Psoas muscle (tissue), 8 donors: ENCODE data around the gene TMEM269. TPM values are rescaled to one million over a fixed set of nuclear protein-coding genes. Genes with fewer than 3 reads are reported as not detected.

ENCODE experiments used
- ATAC-seq, 4 donors: fragments of 200-7000 bp; cut with Tn5 transposase; one replicate each; pipeline ENCODE4 v1.9.1; 2020; ENCODE audit warnings: moderate library complexity in 3 of 4, mild to moderate bottlenecking in 2 of 4
- DNase-seq, 2 donors: peaks; one replicate each; pipeline ENCODE4 v3.0.0-alpha.2; 2020
- H3K27ac ChIP-seq: fragments of 200-600 bp; one replicate; pipeline ENCODE4 v1.8.0; 2022
- H3K27me3 ChIP-seq, 3 donors: fragments of 200-600 bp in 1 of 3; one replicate each; pipeline versions ENCODE4 v1.6.1 to v1.8.0; 2013 to 2022; ENCODE audit warnings: low read length in 2 of 3, mild to moderate bottlenecking in 2 of 3, moderate library complexity in 1 of 3; ENCODE audit not compliant: insufficient read depth in 3 of 3
- H3K36me3 ChIP-seq, 2 donors: fragments of 200-600 bp in 1 of 2; one replicate each; pipeline versions ENCODE4 v1.6.1 to v1.8.0; 2013 to 2022; ENCODE audit warnings: low read depth in 1 of 2, mild to moderate bottlenecking in 1 of 2, moderate library complexity in 1 of 2; ENCODE audit not compliant: insufficient read depth in 1 of 2
- H3K4me1 ChIP-seq: fragments of 200-600 bp; one replicate; pipeline ENCODE4 v1.8.0; 2022
- H3K4me3 ChIP-seq: fragments of 200-600 bp; one replicate; pipeline ENCODE4 v1.8.0; 2022; ENCODE audit warnings: mild to moderate bottlenecking
- H3K9me3 ChIP-seq: fragments of 200-600 bp; one replicate; pipeline ENCODE4 v1.8.0; 2022
- CTCF ChIP-seq: fragments of 200-600 bp; IDR thresholded peaks from one replicate; pipeline ENCODE4 v1.8.0; 2022; ENCODE audit warnings: antibody characterized with exemption
- WGBS, 3 donors: extraction: QIAGEN DNeasy Blood & Tissue Kit; methylation state at CpG; one replicate each; pipeline versions ENCODE4 v1.1.6 to v1.1.7; 2013; 5-methylcytosine and 5-hydroxymethylcytosine counted together
- intact Hi-C, 2 donors: fragments of 100-400 bp; cut with DNase I; formaldehyde crosslinking; loops; one replicate each; pipeline versions ENCODE4 v1.11.0 to v1.14.2; 2022
- polyA plus RNA-seq, 3 donors: library from polyadenylated mRNA; stranded (reverse); fragments of 200-250 nt; gene quantifications; one replicate each; pipeline ENCODE4 v1.2.3, GENCODE V29; 2013
- total RNA-seq, 4 donors: library from RNA; stranded (reverse); fragmentation: NEBNext Ultra II Directional in 2 of 4; extraction: Animal tissue kit (Norgen Biotek cat#: 25700) in 2 of 4; gene quantifications; one replicate each; pipeline versions ENCODE4 v1.2.1 to v1.2.4, GENCODE V29; 2021 to 2023
- donor health status: healthy with polysubstance abuse.
- donor health status: DM: no; HTN: no; CAD: no; lungs with moderate emphysema.
- donor health status: Bipolar disorder and iron deficiency.
- donor health status: healthy.
- donor health status: DM: yes; HTN: yes; CAD: no.
- donor health status: DM: no; HTN: no; CAD: no.
- donor health status: DM: no; HTN: no; CAD: no.
- donor health status: DM: yes; HTN: yes; CAD: no.

The TMEM269 gene
- total and polyA plus RNA-seq, 7 donors, result 0.05 to 0.89 (median 0.15) TPM

GRCh38 chr1:42742617-42743316, 42.0 kb upstream of the TMEM269 start:
- Histone ChIP-seq H3K9me3 (no peaks in the 10 kb centered on the region), H3K4me1 (no peaks in the 10 kb centered on the region), H3K4me3 (no peak overlapping the region), H3K27ac (no peak overlapping the region), H3K36me3 (peaks cover 0 to 19% of the 10 kb centered on the region in 2 donors), H3K27me3 (no peaks in the 10 kb centered on the region)
- no peak for ATAC-seq
- TF ChIP-seq CTCF, result no peak
- intact Hi-C loops, result loop anchor here in 1 of 2 donors (10.0 kb wide), 1 partner anchor 588 kb away; the partner anchor contains the start of gene GUCA2B
- WGBS, 3 donors, result 83 to 85% (median 85%) methylated on average over 9 of the region's 9 CpGs
- peak in 1 of 2 donors; percentile 22 for DNase-seq

- H3K4me1 ChIP-seq, result no peaks in the 10 kb centered on the region
- H3K27me3 ChIP-seq, result no peaks in the 10 kb centered on the region
- ATAC-seq, result no peak
- TF ChIP-seq CTCF, result no peak
- no peaks in the 10 kb centered on the region for H3K9me3 ChIP-seq
- H3K36me3 ChIP-seq, result peaks cover 0 to 25% of the 10 kb centered on the region in 2 donors
- intact Hi-C loops, result loop anchor here in 1 of 2 donors (10.0 kb wide), 1 partner anchor 589 kb away; the partner anchor contains the start of gene GUCA2B
- H3K27ac ChIP-seq, result no peak overlapping the region
- peak in 1 of 2 donors; percentile 27 for DNase-seq
- H3K4me3 ChIP-seq, result no peak overlapping the region
- 71 to 78% (median 76%) methylated on average over 21 of the region's 21 CpGs for WGBS, 3 donors
Measured at GRCh38 chr1:42743317-42744147, 41.3 kb upstream of the TMEM269 start.

- H3K4me1 ChIP-seq, result no peaks in the 10 kb centered on the region
- no peak overlapping the region for H3K4me3 ChIP-seq
- ATAC-seq (no peak), DNase-seq (peak in 1 of 2 donors; percentile 9)
- no peak overlapping the region for H3K27ac ChIP-seq
- H3K36me3 ChIP-seq, result peaks cover 0 to 31% of the 10 kb centered on the region in 2 donors
- intact Hi-C loops, result loop anchor here in 1 of 2 donors (10.0 kb wide), 1 partner anchor 589 kb away; the partner anchor contains the start of gene GUCA2B
- H3K9me3 ChIP-seq, result no peaks in the 10 kb centered on the region
- no peak for TF ChIP-seq CTCF
- 87 to 92% (median 90%) methylated on average over 9 of the region's 9 CpGs for WGBS, 3 donors
- H3K27me3 ChIP-seq, result no peaks in the 10 kb centered on the region
Measured at GRCh38 chr1:42744148-42744413, 40.7 kb upstream of the TMEM269 start.

- H3K27me3 ChIP-seq, result no peaks in the 10 kb centered on the region
- H3K36me3 ChIP-seq, result peaks cover 0 to 45% of the 10 kb centered on the region in 2 donors
- H3K4me3 ChIP-seq, result no peak overlapping the region
- whole genome bisulfite sequencing, 3 donors, result 30 to 43% (median 32%) methylated on average over 8 of the region's 8 CpGs
- TF ChIP-seq CTCF, result no peak
- intact Hi-C loops, result loop anchor here (2.0 to 10.0 kb wide), 4 partner anchors 167 to 599 kb away; partner anchors contain the start of gene GUCA2B (in 1 of the 2)
- DNase-seq (peak in 1 of 2 donors; percentile 30), ATAC-seq (peak in 3 of 4 donors; percentile 25 to 70 (median 60))
- H3K27ac ChIP-seq, result no peak overlapping the region
- H3K9me3 ChIP-seq, result no peaks in the 10 kb centered on the region
- no peaks in the 10 kb centered on the region for H3K4me1 ChIP-seq
Measured at GRCh38 chr1:42745851-42746250, 38.9 kb upstream of the TMEM269 start.
